ENCODE measurements around the gene CIAO3. TPM values are rescaled to one million over a fixed set of nuclear protein-coding genes. Genes with fewer than 3 reads are reported as not detected.

Gene CIAO3
- total and polyA plus RNA-seq, 3 donors from 2014 or later, result 28.9 to 59.0 (median 58.0) TPM

GRCh38 chr16:683396-684070 lies 57.3 kb downstream of the CIAO3 start:
- no peak for DNase-seq
- H3K27ac ChIP-seq, result peak overlapping the region; percentile 45 to 79
- no peak for TF ChIP-seq CTCF (IDR thresholded peaks at IDR 0.05)
- no peak for TF ChIP-seq POLR2A (IDR thresholded peaks at IDR 0.05)
- intact Hi-C loops (cut with DNase I; ENCODE audit: low total_unique reads), result loop anchor here (2.0 kb wide), 1 partner anchor 57 kb away; the partner anchor contains the start of gene CIAO3
- H3K36me3 ChIP-seq (ENCODE audit: low read depth, missing control alignments), result no peaks in the 10 kb centered on the region
- H3K4me3 ChIP-seq, result peak overlapping the region; percentile 51 to 56
- H3K4me1 ChIP-seq, result peaks cover 40% of the 10 kb centered on the region
- H3K9me3 ChIP-seq, result no peaks in the 10 kb centered on the region
- WGBS, 2 donors, result 11 to 20% methylated on average over 7 to 42 of the region's 57 CpGs
- no peaks in the 10 kb centered on the region for H3K27me3 ChIP-seq

DNA sequence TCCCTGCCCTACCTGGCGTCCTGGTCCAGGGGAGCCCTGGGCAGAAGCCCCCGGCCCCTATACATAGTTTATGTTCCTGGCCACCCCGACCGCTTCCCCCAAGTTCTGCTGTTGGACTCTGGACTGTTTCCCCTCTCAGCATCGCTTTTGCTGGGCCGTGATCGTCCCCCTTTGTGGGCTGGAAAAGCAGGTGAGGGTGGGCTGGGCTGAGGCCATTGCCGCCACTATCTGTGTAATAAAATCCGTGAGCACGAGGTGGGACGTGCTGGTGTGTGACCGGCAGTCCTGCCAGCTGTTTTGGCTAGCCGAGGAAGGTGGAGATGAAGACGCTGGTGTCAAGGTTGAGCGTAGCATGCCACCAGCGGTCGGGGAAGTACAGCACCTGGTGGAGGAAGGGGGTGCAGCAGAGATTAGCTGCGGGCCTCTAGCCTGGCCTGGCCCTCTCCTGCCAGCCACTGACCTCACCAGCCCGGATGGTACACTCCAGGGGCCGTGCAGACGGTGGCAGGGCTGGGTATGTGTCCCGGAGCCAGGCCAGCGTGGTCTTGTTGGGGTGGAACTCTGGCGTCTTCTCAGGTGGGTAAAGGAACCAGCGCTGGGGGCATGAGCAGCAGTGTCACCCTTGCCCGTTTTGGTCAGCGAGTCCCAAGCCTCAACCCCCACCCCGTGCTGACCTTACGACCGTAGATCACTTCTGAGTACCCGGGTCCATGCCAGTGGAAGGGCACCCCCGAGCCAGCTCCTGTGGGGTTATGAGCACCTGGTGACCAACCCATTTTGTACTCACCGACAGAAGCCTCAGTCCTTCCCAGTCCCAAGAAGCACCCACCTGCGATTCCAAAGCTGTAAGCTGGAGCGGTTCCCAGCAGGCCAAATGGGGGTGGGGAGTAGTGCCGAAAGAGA lies 58.1 kb downstream of the CIAO3 start:
- DNase-seq, result no peak
- Histone ChIP-seq H3K36me3 (ENCODE audit: low read depth, missing control alignments) (no peaks in the 10 kb centered on the region), H3K27me3 (no peaks in the 10 kb centered on the region), H3K9me3 (no peaks in the 10 kb centered on the region), H3K4me3 (no peak overlapping the region), H3K4me1 (peaks cover 40% of the 10 kb centered on the region), H3K27ac (no peak overlapping the region)
- intact Hi-C loops (cut with DNase I; ENCODE audit: low total_unique reads), result loop anchor here (2.0 kb wide), 1 partner anchor 58 kb away; the partner anchor contains the start of gene CIAO3
- TF ChIP-seq POLR2A (IDR thresholded peaks at IDR 0.05) (no peak), CTCF (IDR thresholded peaks at IDR 0.05) (no peak)
- WGBS, 2 donors, result 81 to 86% methylated on average over 18 to 33 of the region's 36 CpGs

GRCh38 chr16:681746-682427 lies 58.9 kb downstream of the CIAO3 start:
- no peak for DNase-seq
- no peaks in the 10 kb centered on the region for H3K9me3 ChIP-seq
- whole genome bisulfite sequencing, 2 donors, result 55 to 79% methylated on average over 13 to 28 of the region's 28 CpGs
- intact Hi-C loops (cut with DNase I; ENCODE audit: low total_unique reads), result loop anchor here (2.0 kb wide), 1 partner anchor 59 kb away; the partner anchor contains the start of gene CIAO3
- no peaks in the 10 kb centered on the region for H3K27me3 ChIP-seq
- H3K4me1 ChIP-seq, result peaks cover 40% of the 10 kb centered on the region
- no peaks in the 10 kb centered on the region for H3K36me3 ChIP-seq (ENCODE audit: low read depth, missing control alignments)
- TF ChIP-seq POLR2A (IDR thresholded peaks at IDR 0.05) (no peak), CTCF (IDR thresholded peaks at IDR 0.05) (no peak)
- no peak overlapping the region for H3K4me3 ChIP-seq
- H3K27ac ChIP-seq, result no peak overlapping the region

DNA sequence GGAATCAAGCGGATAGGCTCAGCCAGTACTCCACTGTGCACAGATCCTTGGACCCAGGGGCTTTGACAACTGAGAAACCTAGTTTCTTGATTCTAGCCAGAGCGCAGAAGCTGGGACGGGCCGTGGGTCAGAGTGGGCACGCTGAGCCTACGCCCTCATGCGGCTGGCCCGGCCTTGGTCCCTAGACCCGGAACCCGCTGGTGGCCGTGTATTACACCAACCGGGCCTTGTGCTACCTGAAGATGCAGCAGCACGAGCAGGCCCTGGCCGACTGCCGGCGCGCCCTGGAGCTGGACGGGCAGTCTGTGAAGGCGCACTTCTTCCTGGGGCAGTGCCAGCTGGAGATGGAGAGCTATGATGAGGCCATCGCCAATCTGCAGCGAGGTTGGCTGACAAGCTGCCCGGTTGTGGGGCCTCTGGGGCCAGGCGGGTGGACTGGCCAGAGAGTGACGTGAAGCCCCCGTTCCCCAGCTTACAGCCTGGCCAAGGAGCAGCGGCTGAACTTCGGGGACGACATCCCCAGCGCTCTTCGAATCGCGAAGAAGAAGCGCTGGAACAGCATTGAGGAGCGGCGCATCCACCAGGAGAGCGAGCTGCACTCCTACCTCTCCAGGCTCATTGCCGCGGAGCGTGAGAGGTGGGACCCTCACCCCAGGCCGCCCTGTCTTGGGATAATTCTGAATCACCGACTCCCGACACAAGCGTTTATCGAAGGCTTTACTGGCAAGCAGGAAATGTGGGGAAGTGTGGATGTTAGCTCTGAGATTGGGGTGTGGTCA lies 59.6 kb downstream of the CIAO3 start:
- Histone ChIP-seq H3K4me1 (peaks cover 40% of the 10 kb centered on the region), H3K9me3 (no peaks in the 10 kb centered on the region), H3K36me3 (ENCODE audit: low read depth, missing control alignments) (no peaks in the 10 kb centered on the region), H3K27ac (peak overlapping the region in 1 of 2 donors; percentile 96), H3K4me3 (peak overlapping the region; percentile 69 to 85), H3K27me3 (no peaks in the 10 kb centered on the region)
- WGBS, 2 donors, result 40 to 80% methylated on average over 2 to 44 of the region's 44 CpGs
- TF ChIP-seq CTCF (IDR thresholded peaks at IDR 0.05) (no peak), POLR2A (IDR thresholded peaks at IDR 0.05) (no peak)
- DNase-seq, result peak; percentile 64
- intact Hi-C loops (cut with DNase I; ENCODE audit: low total_unique reads), result no loop called here

Data from testis (tissue), 3 donors.